ENCODE data around the gene DCP1A. TPM values are rescaled to one million over a fixed set of nuclear protein-coding genes. Genes with fewer than 3 reads are reported as not detected.

Gene DCP1A
- total and polyA plus RNA-seq, 8 donors, result 18.7 to 37.3 (median 32.9) TPM

DNA sequence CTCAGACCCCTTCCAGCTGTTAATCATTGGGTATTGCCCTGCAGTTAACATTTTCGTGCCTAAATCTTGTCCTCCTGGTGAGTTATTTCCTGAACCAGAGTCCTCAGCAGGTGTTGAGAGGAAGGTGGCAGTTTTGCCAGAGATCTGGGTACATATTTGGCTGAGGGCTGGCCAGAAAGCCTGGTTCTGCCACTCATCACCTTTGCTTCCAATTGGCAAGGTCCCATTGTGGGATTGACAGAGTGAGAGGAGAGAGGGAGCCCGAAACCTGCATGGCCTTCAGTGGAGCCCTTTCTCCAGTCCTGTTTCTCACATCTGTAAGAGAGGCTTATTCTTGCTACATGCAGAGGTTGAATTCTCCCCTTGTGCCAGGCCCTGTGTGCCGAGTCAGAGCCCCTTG, 82.6 kb downstream of the DCP1A start:
- intact Hi-C loops (cut with DNase I), result no loop called here
- no peak overlapping the region for H3K27ac ChIP-seq
- H3K9me3 ChIP-seq, result no peaks in the 10 kb centered on the region
- H3K4me3 ChIP-seq, result no peak overlapping the region
- no peaks in the 10 kb centered on the region for H3K36me3 ChIP-seq
- ATAC-seq (peak; percentile 57), DNase-seq (no peak)
- no peaks in the 10 kb centered on the region for H3K27me3 ChIP-seq
- peaks cover 9 to 40% of the 10 kb centered on the region in 2 donors for H3K4me1 ChIP-seq
- TF ChIP-seq, protein P1, sequence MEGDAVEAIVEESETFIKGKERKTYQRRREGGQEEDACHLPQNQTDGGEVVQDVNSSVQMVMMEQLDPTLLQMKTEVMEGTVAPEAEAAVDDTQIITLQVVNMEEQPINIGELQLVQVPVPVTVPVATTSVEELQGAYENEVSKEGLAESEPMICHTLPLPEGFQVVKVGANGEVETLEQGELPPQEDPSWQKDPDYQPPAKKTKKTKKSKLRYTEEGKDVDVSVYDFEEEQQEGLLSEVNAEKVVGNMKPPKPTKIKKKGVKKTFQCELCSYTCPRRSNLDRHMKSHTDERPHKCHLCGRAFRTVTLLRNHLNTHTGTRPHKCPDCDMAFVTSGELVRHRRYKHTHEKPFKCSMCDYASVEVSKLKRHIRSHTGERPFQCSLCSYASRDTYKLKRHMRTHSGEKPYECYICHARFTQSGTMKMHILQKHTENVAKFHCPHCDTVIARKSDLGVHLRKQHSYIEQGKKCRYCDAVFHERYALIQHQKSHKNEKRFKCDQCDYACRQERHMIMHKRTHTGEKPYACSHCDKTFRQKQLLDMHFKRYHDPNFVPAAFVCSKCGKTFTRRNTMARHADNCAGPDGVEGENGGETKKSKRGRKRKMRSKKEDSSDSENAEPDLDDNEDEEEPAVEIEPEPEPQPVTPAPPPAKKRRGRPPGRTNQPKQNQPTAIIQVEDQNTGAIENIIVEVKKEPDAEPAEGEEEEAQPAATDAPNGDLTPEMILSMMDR (IDR thresholded peaks at IDR 0.05), result no peak

DNA sequence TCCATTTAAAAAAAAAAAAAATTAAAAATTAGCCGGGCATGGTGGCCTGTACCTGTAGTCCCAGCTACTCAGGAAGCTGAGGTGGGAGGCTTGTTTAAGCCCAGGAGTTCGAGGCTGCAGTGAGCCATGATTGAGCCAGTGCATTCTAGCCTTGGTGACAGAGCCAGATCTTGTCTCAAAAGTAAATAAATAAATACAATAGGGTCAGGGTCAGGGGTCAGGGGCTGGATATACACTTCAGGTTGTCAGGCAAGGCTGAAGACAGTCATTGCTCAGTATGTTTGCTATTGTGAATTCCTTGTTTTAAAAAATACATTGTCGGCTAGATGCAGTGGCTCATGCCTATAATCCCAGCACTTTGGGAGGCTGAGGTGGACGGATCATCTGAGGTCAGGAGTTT, 83.4 kb downstream of the DCP1A start:
- Histone ChIP-seq H3K4me1 (peaks cover 3 to 32% of the 10 kb centered on the region in 2 donors), H3K36me3 (no peaks in the 10 kb centered on the region), H3K27ac (no peak overlapping the region), H3K27me3 (no peaks in the 10 kb centered on the region), H3K9me3 (no peaks in the 10 kb centered on the region), H3K4me3 (no peak overlapping the region)
- TF ChIP-seq, protein P1 (IDR thresholded peaks at IDR 0.05), result no peak
- intact Hi-C loops (cut with DNase I), result no loop called here
- DNase-seq (no peak), ATAC-seq (no peak)

DNA sequence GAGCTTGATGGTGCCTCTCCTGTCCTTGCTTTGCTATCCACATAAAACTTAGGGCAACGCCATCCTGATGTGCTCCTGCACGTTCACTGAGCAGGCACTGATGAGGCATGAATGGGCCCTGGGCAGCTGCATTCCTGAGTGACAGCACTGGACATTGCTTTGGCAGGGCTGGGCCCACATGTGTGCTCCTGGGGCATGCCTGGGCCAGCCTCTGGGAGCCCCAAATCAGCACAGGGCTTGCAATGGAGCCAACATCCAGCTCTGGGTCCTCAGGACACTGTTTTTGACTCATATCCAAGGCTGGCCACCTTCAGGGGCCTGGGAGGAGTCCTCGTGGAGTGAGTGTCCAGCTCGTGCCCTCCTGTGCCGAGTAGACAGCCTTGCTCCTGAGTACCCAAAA, 85.6 kb downstream of the DCP1A start:
- H3K27me3 ChIP-seq, result no peaks in the 10 kb centered on the region
- TF ChIP-seq, protein P1 (IDR thresholded peaks at IDR 0.05), result no peak
- H3K27ac ChIP-seq, result peak overlapping the region in 1 of 2 donors; percentile 80
- ATAC-seq (no peak), DNase-seq (no peak)
- H3K4me1 ChIP-seq, result peaks cover 0 to 24% of the 10 kb centered on the region in 2 donors
- no peaks in the 10 kb centered on the region for H3K9me3 ChIP-seq
- no peak overlapping the region for H3K4me3 ChIP-seq
- intact Hi-C loops (cut with DNase I), result no loop called here
- no peaks in the 10 kb centered on the region for H3K36me3 ChIP-seq

DNA sequence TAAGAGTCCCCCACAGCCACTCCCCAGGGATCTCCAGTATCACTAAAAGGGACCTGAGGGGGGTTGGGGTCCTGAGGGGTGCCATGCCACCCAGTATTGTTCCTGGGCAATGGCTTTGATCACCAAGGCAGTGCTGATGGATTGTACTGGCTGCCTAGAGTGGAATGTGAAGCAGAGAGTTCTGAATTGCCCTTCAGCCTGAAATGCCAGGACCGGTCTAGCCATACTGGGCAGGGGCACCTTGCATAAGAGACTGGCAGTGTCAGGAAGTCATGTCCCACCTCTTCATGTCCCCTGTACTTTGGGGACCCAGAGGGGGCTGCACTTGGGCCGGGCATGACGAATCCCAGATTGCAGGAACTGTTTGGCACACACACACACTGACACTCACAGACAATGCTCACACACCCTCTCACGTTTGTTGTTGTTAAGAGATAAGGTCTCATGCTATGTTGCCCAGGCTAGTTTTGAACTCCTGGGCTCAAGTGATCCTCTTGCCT, 87.0 kb downstream of the DCP1A start:
- Histone ChIP-seq H3K27ac (no peak overlapping the region), H3K9me3 (no peaks in the 10 kb centered on the region), H3K27me3 (no peaks in the 10 kb centered on the region), H3K36me3 (no peaks in the 10 kb centered on the region), H3K4me1 (peaks cover 3 to 32% of the 10 kb centered on the region in 2 donors), H3K4me3 (no peak overlapping the region)
- no peak for DNase-seq
- peak; percentile 4 for ATAC-seq
- TF ChIP-seq, protein P1 (IDR thresholded peaks at IDR 0.05), result no peak
- intact Hi-C loops (cut with DNase I), result no loop called here

DNA sequence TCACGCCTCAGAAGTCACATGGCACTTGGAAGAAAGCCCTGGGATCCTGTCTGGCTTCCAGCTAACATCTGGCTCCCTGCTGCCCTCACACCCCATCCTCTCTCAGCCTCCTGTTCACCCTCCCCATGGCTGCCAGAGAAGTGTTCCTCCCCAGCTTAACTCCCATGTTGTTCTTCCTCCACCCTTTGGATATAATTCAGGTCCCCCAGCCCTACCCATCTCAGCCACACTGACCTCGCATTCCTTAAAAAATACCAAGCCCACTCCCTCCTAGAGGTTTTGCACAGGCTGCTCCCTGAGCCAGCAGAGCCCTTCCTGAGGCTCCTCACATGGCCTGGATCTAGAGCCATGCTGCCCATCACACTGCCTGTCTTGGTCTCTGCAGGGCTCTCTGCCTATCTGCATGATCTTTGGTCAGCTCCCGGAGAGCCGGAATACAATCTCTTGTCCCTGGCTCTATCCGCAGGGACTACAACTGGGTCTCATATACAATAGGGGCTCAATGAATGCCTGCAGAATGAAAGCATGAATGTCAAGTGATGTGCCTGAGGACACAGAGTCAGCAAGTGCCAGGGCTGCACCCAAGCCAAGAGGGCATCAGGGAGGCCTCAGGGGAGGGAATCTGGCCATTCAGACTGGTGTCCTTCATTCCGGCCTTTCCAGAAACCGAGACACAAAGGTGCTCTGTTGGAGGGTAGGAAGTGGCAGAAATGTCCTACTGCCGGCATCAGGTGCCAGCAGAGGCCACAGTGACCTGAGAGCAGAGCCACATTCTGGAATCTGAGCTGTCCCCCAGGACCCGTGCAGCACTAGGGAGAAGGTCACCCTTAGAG, 87.7 kb downstream of the DCP1A start:
- no peak overlapping the region for H3K4me3 ChIP-seq
- H3K27me3 ChIP-seq, result no peaks in the 10 kb centered on the region
- no peaks in the 10 kb centered on the region for H3K36me3 ChIP-seq
- TF ChIP-seq, protein P1 (IDR thresholded peaks at IDR 0.05), result no peak
- no peaks in the 10 kb centered on the region for H3K9me3 ChIP-seq
- ATAC-seq (no peak), DNase-seq (no peak)
- no peak overlapping the region for H3K27ac ChIP-seq
- intact Hi-C loops (cut with DNase I), result no loop called here
- H3K4me1 ChIP-seq, result peaks cover 3 to 28% of the 10 kb centered on the region in 2 donors

All from left lung (tissue), 10 donors.